GM23338 (cell line): Measurements from ENCODE around the gene OBSCN. TPM values are rescaled to one million over a fixed set of nuclear protein-coding genes. Genes with fewer than 3 reads are reported as not detected.

ENCODE experiments used
- ATAC-seq: fragments of 200-7000 bp; cut with Tn5 transposase; 3 replicates; pipeline ENCODE4 v1.9.1; 2020
- DNase-seq: peaks from one replicate; pipeline ENCODE4 v3.0.0-alpha.2; 2015; ENCODE audit warnings: low spot score
- H2AFZ ChIP-seq: fragments of 200-600 bp; sonication (generic); 2 replicates; pipeline ENCODE4 v1.8.0; 2016; ENCODE audit warnings: antibody characterized with exemption, mild to moderate bottlenecking, moderate library complexity
- H3F3A ChIP-seq: fragments of 200-600 bp; sonication (generic); replicated peaks from 2 replicates; pipeline ENCODE4 v1.8.0; 2017; ENCODE audit warnings: antibody characterized with exemption, mixed run types, low read depth
- H3K27ac ChIP-seq: fragments of 200-600 bp; sonication (generic); 2 replicates; pipeline ENCODE4 v1.6.1; 2016; ENCODE audit warnings: low read depth
- H3K27me3 ChIP-seq: fragments of 200-600 bp; sonication (generic); 2 replicates; pipeline ENCODE4 v1.8.0; 2016; ENCODE audit warnings: mild to moderate bottlenecking, mixed run types, moderate library complexity; ENCODE audit not compliant: insufficient read depth
- H3K36me3 ChIP-seq: fragments of 200-600 bp; sonication (generic); 2 replicates; pipeline ENCODE4 v1.8.0; 2016; ENCODE audit warnings: mild to moderate bottlenecking; ENCODE audit not compliant: insufficient read depth
- H3K4me1 ChIP-seq: fragments of 200-600 bp; sonication (generic); 2 replicates; pipeline ENCODE4 v1.8.0; 2016; ENCODE audit warnings: mild to moderate bottlenecking, moderate library complexity; ENCODE audit not compliant: insufficient read depth
- H3K4me2 ChIP-seq: fragments of 200-600 bp; sonication (generic); 2 replicates; pipeline ENCODE4 v1.7.1; 2017; ENCODE audit warnings: mixed run types
- H3K4me3 ChIP-seq: fragments of 200-600 bp; sonication (generic); 2 replicates; pipeline ENCODE4 v1.6.1; 2016; ENCODE audit warnings: mixed run types
- H3K79me2 ChIP-seq: fragments of 200-600 bp; sonication (generic); replicated peaks from 2 replicates; pipeline ENCODE4 v1.8.0; 2017; ENCODE audit warnings: mild to moderate bottlenecking; ENCODE audit not compliant: insufficient read depth
- H3K9me2 ChIP-seq: fragments of 200-600 bp; sonication (generic); 2 replicates; pipeline ENCODE4 v1.8.0; 2017; ENCODE audit not compliant: insufficient read depth
- H4K20me1 ChIP-seq: fragments of 200-600 bp; sonication (generic); replicated peaks from 2 replicates; pipeline ENCODE4 v1.8.0; 2017; ENCODE audit warnings: mild to moderate bottlenecking; ENCODE audit not compliant: insufficient read depth
- H3K27ac Mint-ChIP-seq: 2 replicates; pipeline ENCODE4 v1.8.0; 2020; ENCODE audit warnings: inconsistent platforms, mild to moderate bottlenecking, moderate library complexity, mixed read lengths
- H3K27me3 Mint-ChIP-seq: 3 replicates; pipeline ENCODE4 v1.8.0; 2022; ENCODE audit warnings: low read depth, mild to moderate bottlenecking, moderate library complexity, mixed read lengths, inconsistent platforms; ENCODE audit not compliant: insufficient read depth, poor library complexity
- H3K36me3 Mint-ChIP-seq: 3 replicates; pipeline ENCODE4 v1.8.0; 2021; ENCODE audit warnings: low read depth, mild to moderate bottlenecking, inconsistent platforms, moderate library complexity, mixed read lengths
- H3K4me1 Mint-ChIP-seq: 3 replicates; pipeline ENCODE4 v1.8.0; 2020; ENCODE audit warnings: mild to moderate bottlenecking, inconsistent platforms, mixed read lengths
- H3K4me3 Mint-ChIP-seq: 3 replicates; pipeline ENCODE4 v1.8.0; 2021; ENCODE audit warnings: moderate library complexity, mild to moderate bottlenecking, inconsistent platforms, mixed read lengths
- H3K9me3 Mint-ChIP-seq: 3 replicates; pipeline ENCODE4 v1.8.0; 2020; ENCODE audit warnings: moderate library complexity, mild to moderate bottlenecking, inconsistent platforms, mixed read lengths
- CREB1 ChIP-seq: fragments of 250-450 bp; sonication (Bioruptor Pico); IDR thresholded peaks from 2 replicates; pipeline ENCODE4 v1.5.0; 2020; ENCODE audit warnings: low read depth, mild to moderate bottlenecking, moderate library complexity
- ETS1 ChIP-seq: IDR thresholded peaks from 2 replicates; pipeline ENCODE4 v1.6.1; 2016; ENCODE audit warnings: antibody characterized with exemption
- EZH2 ChIP-seq: fragments of 200-600 bp; sonication (generic); IDR thresholded peaks from one replicate; pipeline ENCODE4 v1.8.0; 2017; ENCODE audit warnings: antibody characterized with exemption, mild to moderate bottlenecking, low read depth; ENCODE audit not compliant: unreplicated experiment
- EZH2phosphoT487 ChIP-seq: fragments of 200-600 bp; sonication (generic); IDR thresholded peaks from one replicate; pipeline ENCODE4 v1.8.1; 2018; ENCODE audit warnings: antibody characterized with exemption; ENCODE audit not compliant: unreplicated experiment
- JUNB ChIP-seq: IDR thresholded peaks from one replicate; pipeline ENCODE4 v1.6.1; 2016; ENCODE audit warnings: antibody characterized with exemption; ENCODE audit not compliant: unreplicated experiment
- NANOG ChIP-seq: IDR thresholded peaks from 2 replicates; pipeline ENCODE4 v1.6.1; 2016; ENCODE audit warnings: antibody characterized with exemption, borderline replicate concordance
- POLR2AphosphoS5 ChIP-seq: IDR thresholded peaks from 2 replicates; pipeline ENCODE4 v1.6.1; 2016; ENCODE audit warnings: antibody characterized with exemption, low read depth
- STAT1 ChIP-seq: IDR thresholded peaks from one replicate; pipeline ENCODE4 v1.6.1; 2016; ENCODE audit warnings: antibody characterized with exemption; ENCODE audit not compliant: unreplicated experiment
- ZNF331 ChIP-seq: fragments of 250-450 bp; sonication (Bioruptor Pico); IDR thresholded peaks from 2 replicates; pipeline ENCODE4 v1.5.0; 2020; ENCODE audit warnings: low read depth, mild to moderate bottlenecking, moderate library complexity
- ZNF462 ChIP-seq: fragments of 250-450 bp; sonication (Bioruptor Pico); IDR thresholded peaks from 2 replicates; pipeline ENCODE4 v1.5.0; 2020; ENCODE audit warnings: mild to moderate bottlenecking, moderate library complexity
- polyA plus RNA-seq: library from polyadenylated mRNA; unstranded; fragments of >200 nt; fragmentation: Nextera tagmentation; extraction: Ambion mirVana; gene quantifications from 2 replicates; pipeline ENCODE4 v1.2.1, GENCODE V29; 2016
- total RNA-seq: library from RNA; depleted of rRNA; stranded (reverse); fragments of >200 nt; shearing (Covaris generic); gene quantifications from 2 replicates; pipeline ENCODE4 v1.2.3, GENCODE V29; 2014
- TF ChIP-seq, protein P1 (sequence below): IDR thresholded peaks from one replicate; pipeline ENCODE4 v1.6.1; 2018; ENCODE audit warnings: antibody characterized with exemption; ENCODE audit not compliant: unreplicated experiment
- TF ChIP-seq, protein P2 (sequence below), 2 experiments: fragments of 200-600 bp in 1 of 2; sonication (generic) in 1 of 2; conservative IDR thresholded peaks; 2 replicates each; pipeline versions ENCODE4 v1.5.1 to v1.6.1; 2016 to 2017; ENCODE audit warnings: antibody characterized with exemption in 2 of 2, low read depth in 2 of 2, mild to moderate bottlenecking in 2 of 2, moderate library complexity in 1 of 2

Gene OBSCN
- total and polyA plus RNA-seq, 2 experiments from 2014 or later = 8.4 to 38.5 TPM

DNA sequence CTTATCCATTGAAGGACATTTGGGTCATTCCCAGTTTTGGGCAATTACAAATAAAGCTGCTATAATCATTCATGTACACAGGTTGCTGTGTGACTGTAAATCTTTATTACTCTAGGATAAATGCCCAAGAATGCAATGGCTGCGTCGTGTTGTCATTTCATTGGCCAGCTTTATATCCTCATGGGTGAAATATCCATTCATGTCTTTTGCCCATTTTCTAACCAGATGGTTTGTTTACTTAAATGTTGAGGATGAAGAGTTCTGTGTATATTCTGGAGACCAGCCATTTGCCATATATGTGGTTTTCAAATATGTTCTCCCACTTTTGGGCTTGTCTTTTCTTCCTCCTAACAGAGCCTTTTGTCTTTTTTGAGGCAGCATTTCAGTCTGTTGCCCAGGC is 173.5 kb downstream of the OBSCN start (continued):
- TF ChIP-seq ZNF462 (no peak), EZH2phosphoT487 (no peak), CREB1 (CRISPR knock-in tag) (no peak), EZH2 (no peak), STAT1 (no peak)
- TF ChIP-seq, protein P1, sequence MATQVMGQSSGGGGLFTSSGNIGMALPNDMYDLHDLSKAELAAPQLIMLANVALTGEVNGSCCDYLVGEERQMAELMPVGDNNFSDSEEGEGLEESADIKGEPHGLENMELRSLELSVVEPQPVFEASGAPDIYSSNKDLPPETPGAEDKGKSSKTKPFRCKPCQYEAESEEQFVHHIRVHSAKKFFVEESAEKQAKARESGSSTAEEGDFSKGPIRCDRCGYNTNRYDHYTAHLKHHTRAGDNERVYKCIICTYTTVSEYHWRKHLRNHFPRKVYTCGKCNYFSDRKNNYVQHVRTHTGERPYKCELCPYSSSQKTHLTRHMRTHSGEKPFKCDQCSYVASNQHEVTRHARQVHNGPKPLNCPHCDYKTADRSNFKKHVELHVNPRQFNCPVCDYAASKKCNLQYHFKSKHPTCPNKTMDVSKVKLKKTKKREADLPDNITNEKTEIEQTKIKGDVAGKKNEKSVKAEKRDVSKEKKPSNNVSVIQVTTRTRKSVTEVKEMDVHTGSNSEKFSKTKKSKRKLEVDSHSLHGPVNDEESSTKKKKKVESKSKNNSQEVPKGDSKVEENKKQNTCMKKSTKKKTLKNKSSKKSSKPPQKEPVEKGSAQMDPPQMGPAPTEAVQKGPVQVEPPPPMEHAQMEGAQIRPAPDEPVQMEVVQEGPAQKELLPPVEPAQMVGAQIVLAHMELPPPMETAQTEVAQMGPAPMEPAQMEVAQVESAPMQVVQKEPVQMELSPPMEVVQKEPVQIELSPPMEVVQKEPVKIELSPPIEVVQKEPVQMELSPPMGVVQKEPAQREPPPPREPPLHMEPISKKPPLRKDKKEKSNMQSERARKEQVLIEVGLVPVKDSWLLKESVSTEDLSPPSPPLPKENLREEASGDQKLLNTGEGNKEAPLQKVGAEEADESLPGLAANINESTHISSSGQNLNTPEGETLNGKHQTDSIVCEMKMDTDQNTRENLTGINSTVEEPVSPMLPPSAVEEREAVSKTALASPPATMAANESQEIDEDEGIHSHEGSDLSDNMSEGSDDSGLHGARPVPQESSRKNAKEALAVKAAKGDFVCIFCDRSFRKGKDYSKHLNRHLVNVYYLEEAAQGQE = no peak

DNA sequence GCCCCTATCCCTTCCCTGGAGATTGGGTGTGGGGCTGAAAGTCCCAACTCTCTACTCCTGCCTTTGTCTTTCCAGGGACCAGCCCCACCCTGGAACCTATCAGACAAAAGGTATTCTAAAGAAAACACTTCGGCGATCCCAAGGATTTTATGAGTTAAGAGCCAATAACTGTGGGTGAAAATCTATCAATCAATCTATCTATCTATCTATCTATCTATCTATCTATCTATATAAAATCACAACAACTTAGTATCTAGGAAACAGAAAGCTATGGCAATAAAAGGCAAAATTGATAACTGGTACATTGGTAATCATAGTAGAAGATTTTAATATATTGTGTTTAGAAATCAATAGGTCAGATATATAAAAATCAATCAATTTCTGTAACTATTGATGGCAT is 175.9 kb downstream of the OBSCN start:
- Histone ChIP-seq H3K4me1 (peaks cover 6% of the 10 kb centered on the region; the same call in 1 of the 2 replicates), H2AFZ (no peak overlapping the region), H3K27ac (no peak overlapping the region), H3F3A (no peaks in the 10 kb centered on the region), H3K27me3 (peaks cover 52% of the 10 kb centered on the region), H3K36me3 (no peaks in the 10 kb centered on the region), H3K4me2 (no peak overlapping the region), H3K9me2 (no peaks in the 10 kb centered on the region), H3K79me2 (no peaks in the 10 kb centered on the region), H3K4me3 (no peak overlapping the region), H4K20me1 (no peaks in the 10 kb centered on the region; the same call in 1 of the 2 replicates)
- Mint-ChIP-seq H3K27me3 (peaks cover 22% of the 10 kb centered on the region), H3K36me3 (no peaks in the 10 kb centered on the region), H3K4me1 (peaks cover 9% of the 10 kb centered on the region; the same call in 1 of the 3 replicates), H3K9me3 (no peaks in the 10 kb centered on the region), H3K4me3 (no peak overlapping the region), H3K27ac (no peak overlapping the region)
- DNase-seq (no peak), ATAC-seq (no peak)
- TF ChIP-seq ZNF331 (no peak), EZH2 (no peak), EZH2phosphoT487 (no peak), POLR2AphosphoS5 (no peak), ETS1 (no peak), STAT1 (no peak), NANOG (no peak), JUNB (no peak)
- TF ChIP-seq, protein P2, sequence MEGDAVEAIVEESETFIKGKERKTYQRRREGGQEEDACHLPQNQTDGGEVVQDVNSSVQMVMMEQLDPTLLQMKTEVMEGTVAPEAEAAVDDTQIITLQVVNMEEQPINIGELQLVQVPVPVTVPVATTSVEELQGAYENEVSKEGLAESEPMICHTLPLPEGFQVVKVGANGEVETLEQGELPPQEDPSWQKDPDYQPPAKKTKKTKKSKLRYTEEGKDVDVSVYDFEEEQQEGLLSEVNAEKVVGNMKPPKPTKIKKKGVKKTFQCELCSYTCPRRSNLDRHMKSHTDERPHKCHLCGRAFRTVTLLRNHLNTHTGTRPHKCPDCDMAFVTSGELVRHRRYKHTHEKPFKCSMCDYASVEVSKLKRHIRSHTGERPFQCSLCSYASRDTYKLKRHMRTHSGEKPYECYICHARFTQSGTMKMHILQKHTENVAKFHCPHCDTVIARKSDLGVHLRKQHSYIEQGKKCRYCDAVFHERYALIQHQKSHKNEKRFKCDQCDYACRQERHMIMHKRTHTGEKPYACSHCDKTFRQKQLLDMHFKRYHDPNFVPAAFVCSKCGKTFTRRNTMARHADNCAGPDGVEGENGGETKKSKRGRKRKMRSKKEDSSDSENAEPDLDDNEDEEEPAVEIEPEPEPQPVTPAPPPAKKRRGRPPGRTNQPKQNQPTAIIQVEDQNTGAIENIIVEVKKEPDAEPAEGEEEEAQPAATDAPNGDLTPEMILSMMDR (conservative IDR thresholded peaks at IDR 0.05; ENCODE audit: low read depth in 2 of 2) = no peak
